ENCODE measurements around the gene FOXQ1.
A peak's percentile ranks its signal among the peaks of the same experiment; 100 is the strongest.
"Not testable (repeated sequence)": the region's sequence is repeated elsewhere in the genome, so short reads cannot be mapped to it uniquely, and the experiment has no call there.

Gene FOXQ1

DNA sequence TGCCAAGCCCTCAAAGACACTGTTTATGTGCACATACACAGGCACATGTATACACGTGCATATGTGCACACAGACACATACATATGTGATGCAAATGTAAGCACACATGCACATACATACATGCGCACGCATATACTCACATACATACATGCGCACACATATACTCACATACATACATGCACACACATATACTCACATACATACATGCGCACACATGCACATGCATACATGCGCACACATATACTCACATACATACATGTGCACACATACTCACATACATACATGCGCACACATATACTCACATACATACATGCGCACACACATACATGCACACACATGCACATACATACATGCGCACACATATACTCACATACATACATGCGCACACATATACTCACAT is 20.5 kb upstream of the FOXQ1 start:
- DNase-seq, result no peak

- no peak for DNase-seq
Observed at GRCh38 chr6:1295420-1295819, 16.5 kb upstream of the FOXQ1 start.

DNA sequence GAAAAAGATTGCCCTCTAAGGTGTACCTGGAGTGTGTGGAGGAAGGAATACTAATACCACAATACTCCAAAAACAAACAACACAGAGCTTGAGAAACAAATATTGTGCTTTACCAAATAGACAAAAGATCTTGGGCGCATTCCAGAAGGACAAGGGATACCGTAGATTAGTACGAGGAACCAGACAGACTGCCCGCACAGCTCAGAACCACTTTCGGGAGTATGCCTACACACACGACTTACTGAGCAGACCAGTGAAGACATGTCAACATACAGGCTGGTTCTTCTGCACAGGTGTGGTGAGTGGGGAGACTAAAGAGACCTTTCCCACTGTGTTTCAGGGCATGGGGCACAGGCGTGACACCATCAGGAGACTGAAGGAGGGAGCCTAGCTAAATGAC is 15.8 kb upstream of the FOXQ1 start:
- no peak for DNase-seq

- no peak for DNase-seq
Observed at GRCh38 chr6:1296542-1296941, 15.4 kb upstream of the FOXQ1 start.

DNA sequence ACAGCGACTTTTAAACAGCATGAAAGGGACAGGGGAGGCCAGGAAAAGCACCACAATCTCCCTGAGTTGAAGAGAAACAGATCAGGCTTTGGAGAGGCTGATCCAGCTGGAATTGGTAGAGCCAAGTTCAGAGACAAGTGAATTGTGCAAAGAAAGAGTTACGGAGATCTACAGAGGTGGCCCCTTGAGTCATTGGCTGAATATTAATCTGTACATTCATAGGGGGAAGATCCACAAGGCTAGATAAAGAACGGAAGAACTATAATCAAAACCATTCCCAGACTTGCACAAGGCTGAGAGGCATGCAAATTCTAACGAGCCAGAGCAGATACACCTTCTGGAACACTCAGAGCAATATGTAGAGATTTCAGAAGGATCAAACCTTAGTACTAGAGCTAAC is 14.2 kb upstream of the FOXQ1 start:
- DNase-seq, result no peak

GRCh38 chr6:1298768-1299167 is 13.1 kb upstream of the FOXQ1 start:
- DNase-seq, result no peak

DNA sequence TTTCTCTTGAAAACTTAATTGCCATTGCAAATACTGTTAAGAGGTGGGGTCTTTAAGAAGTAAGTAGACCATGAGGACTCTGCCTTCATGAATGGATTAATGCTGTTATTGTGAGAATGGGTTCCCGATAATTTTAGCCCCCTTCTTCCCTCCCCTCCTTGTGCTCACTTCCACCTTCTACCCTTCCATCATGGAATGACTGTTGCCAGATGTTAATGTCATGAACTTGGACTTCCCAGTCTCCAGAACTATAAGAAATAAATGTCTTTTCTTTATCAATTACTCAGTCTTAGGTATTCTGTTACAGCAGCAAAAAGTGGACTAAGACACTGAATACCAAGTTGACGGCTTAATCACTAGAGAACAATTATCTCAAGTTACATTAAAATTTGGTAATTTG is 5.8 kb upstream of the FOXQ1 start:
- no peak for DNase-seq

DNA sequence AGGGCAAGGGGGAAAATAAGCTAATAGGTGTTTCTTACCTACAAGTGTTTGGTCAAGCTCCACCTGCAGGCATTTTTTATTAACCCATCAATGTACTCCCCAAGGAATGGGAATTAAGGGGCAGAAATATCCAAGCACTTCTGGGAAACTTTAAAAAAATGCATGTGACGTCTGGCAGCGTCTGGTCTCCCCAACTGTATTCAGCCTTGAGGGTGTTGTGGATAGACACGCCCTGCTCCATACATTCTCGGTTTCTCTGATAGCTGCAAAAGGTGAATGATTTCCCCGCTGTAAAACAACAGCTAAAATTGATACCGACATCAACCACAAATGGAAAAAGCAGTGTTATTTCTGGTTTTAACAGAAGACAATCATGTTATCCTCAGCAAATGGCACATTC is 2.5 kb upstream of the FOXQ1 start:
- no peak for DNase-seq

GRCh38 chr6:1310628-1311399 is 1.1 kb upstream of the FOXQ1 start:
- DNase-seq, result peak; percentile 42

- no peak for DNase-seq
Observed at GRCh38 chr6:1312203-1312472, 240 bp downstream of the FOXQ1 start.

DNA sequence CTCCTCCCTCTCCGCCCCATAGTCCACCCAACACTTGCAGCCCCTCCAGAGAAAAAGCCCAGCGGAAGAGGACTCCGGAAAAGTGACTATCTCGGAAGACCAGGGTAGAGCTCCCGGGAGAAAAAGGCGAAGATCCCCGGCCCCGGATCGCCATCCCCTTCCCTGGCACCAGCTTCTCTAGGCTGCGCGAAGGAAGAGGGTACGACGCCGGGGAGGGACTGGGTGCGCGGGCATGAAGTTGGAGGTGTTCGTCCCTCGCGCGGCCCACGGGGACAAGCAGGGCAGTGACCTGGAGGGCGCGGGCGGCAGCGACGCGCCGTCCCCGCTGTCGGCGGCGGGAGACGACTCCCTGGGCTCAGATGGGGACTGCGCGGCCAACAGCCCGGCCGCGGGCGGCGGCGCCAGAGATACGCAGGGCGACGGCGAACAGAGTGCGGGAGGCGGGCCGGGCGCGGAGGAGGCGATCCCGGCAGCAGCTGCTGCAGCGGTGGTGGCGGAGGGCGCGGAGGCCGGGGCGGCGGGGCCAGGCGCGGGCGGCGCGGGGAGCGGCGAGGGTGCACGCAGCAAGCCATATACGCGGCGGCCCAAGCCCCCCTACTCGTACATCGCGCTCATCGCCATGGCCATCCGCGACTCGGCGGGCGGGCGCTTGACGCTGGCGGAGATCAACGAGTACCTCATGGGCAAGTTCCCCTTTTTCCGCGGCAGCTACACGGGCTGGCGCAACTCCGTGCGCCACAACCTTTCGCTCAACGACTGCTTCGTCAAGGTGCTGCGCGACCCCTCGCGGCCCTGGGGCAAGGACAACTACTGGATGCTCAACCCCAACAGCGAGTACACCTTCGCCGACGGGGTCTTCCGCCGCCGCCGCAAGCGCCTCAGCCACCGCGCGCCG is 822 bp downstream of the FOXQ1 start:
- peak; percentile 22 for DNase-seq

DNA sequence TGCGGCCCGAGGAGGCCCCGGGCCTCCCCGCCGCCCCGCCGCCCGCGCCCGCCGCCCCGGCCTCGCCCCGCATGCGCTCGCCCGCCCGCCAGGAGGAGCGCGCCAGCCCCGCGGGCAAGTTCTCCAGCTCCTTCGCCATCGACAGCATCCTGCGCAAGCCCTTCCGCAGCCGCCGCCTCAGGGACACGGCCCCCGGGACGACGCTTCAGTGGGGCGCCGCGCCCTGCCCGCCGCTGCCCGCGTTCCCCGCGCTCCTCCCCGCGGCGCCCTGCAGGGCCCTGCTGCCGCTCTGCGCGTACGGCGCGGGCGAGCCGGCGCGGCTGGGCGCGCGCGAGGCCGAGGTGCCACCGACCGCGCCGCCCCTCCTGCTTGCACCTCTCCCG is 1.5 kb downstream of the FOXQ1 start:
- DNase-seq, result no peak

DNA sequence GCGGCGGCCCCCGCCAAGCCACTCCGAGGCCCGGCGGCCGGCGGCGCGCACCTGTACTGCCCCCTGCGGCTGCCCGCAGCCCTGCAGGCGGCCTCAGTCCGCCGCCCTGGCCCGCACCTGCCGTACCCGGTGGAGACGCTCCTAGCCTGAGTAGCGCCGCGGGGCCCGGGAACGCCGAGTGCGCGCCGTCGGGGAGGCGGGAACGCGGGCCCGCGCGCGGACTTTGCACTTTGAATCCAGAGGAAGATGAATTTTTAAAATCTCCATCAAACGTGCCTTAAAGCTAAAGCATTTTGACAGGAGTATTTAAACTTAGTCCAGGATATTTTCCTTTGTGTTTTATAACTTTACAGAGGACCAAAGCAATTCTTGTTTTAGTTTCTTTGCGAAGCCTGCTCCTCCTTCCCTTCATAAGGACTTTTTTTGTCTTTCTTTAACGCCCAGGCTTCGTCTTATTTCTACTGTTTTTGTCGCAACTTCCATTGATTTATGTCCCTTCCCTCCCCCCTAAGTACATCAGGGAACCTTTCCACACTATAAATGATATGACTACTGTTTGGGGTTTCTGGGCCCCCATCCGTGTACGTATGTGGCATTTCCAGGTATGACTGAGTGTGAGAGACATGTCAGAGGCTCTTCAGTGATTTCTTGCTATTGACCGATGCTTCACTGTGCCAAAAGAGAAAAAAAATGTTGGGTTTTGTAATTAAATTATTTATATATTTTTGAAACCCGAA is 2.0 kb downstream of the FOXQ1 start:
- peak; percentile 24 for DNase-seq

DNA sequence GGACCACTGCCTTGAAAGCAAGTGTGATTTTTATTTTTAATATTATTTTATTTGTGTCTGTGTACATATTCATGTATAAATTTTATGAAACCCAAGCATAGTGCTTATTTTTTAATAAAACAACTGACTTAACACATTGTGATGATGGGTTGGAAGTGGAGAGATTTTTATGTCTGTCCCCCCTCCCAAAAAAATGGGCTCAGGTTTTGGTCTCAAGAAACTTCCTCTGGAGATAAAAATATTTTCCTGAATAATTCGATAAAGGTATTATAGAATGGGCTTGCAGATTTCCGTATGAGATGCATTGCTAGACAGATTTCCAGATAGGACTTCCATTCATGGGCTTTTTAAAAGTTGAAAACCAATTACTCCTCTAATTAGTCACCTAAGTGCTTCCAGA is 2.7 kb downstream of the FOXQ1 start:
- DNase-seq, result no peak

GRCh38 chr6:1315201-1315559 is 3.3 kb downstream of the FOXQ1 start:
- DNase-seq, result no peak

DNA sequence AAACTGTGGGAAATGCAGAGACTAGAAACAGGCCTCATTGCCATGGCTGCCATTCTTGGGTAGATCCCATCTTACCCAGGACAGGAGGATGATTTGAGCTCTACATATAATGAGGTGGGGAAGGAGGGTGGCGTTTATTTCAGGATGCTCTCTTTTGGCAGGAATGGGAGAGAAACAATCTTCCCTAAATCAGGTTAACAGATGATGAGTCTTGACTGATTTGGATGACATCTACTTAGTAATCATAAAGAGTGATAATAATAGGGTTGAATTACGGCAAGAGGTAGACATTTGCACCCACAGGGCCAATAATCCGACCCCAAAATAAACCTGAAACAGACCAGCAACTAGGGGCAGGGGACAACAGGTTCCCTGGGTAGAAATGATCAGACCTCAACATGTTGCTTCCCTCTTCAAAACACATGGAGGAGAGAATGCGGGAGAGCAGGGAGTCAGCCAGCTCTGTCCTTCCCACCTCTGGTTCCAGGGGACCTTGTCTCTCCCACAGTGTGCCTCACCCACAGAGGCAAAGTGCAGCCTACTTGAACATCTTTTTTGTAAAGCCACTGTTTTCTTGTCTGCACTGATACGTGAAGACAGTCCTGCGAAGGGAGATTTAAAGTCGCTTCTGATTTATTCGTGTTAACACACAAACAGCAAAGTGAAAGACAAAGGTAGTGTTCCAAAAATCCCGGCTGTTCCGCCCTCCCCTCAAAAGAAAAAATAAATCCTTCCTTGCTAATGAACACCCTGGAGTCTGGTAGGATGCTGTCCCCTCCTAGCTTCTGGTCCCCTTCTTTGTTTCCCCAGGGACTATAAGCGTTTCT is 3.9 kb downstream of the FOXQ1 start:
- no peak for DNase-seq

DNA sequence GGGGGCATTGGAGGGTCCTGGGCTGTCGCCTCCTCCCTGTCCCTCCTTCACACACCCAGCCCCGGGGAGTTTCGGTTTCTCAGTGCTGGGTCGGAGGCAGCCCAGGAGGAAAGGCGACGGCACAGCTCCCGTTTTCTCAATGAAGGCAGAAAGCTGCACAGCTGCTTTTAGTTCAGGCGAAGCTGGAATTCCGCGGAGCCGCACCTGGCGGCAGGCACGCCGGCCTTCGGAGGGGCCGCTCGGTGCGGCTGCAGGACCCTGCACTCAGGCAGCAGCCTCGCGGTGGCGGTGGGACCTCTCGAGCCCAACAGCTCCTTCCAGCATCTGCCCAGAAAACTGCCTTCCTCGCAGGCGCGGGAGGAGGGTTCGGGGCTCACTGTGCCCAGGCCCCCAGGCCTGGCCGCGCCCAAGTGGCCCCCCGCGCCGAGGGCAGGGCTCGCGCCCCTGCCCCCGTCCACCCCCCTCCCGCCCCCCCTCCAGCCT is 4.6 kb downstream of the FOXQ1 start:
- peak; percentile 44 for DNase-seq

GRCh38 chr6:1317302-1317815 is 5.5 kb downstream of the FOXQ1 start:
- DNase-seq, result no peak

GRCh38 chr6:1318036-1318435 is 6.1 kb downstream of the FOXQ1 start:
- no peak for DNase-seq

DNA sequence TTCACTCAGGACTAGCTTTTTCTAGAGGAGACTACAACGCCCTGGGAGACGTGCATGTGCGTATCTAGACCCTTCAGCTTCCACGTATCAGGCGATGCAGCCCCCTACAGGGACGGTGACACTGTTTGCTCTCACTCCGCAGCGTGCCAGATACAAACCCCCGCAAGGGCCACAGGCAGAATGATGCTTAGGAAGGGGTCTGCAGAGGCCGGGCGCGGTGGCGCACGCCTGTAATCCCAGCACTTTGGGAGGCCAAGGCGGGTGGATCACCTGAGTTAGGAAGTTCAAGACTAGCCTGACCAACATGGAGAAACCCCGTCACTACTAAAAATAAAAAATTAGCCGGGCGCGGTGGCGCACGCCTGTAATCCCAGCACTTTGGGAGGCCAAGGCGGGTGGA is 6.7 kb downstream of the FOXQ1 start:
- DNase-seq, result not testable (repeated sequence)

DNA sequence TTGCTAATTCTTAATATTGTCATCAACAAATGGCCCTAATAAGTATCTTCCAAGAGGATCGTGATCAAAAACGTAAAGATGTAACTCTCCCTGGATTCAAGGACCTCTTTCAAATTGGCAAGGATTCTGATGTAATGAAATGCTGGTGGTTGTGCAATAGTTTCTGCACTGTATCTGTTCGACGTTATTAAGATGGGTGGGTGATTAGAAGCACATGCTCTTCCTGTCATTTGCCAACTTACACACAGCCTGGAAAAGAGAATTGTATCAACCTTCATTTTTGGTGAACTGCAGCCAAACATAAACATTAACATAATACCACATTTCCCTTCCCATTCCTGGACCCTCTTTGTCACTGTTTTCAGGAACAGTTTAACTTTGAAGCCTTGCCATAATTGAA is 9.8 kb downstream of the FOXQ1 start:
- no peak for DNase-seq

DNA sequence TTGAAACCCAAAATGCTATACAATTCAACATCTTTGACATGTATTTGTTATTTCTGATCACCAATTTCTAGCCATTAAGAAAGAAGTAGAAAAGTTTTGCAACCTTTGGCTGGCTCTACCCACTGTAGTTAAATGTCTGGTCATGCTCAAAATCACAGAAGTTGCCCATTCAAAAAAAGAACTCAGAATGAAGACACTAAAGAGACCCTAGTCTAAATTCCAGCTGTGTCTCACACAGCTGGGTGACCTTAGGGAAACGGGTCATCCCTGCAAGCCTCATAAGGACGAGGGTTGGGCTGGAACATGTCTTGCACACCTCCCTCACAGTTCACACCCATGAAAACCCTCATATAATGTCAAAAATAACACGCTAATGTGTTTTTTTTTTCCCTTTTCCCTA is 10.3 kb downstream of the FOXQ1 start:
- no peak for DNase-seq
